DOHH2 (cell line): ENCODE measurements around the gene C5.

Experiments
- H3F3A ChIP-seq: fragments of 200-600 bp; sonication (generic), shearing (Covaris generic); 2 replicates; pipeline ENCODE4 v1.6.0; 2016; ENCODE audit warnings: antibody characterized with exemption, mild to moderate bottlenecking; ENCODE audit not compliant: control insufficient read depth, insufficient read depth
- H3K27ac ChIP-seq: fragments of 200-600 bp; sonication (generic); 2 replicates; pipeline ENCODE4 v1.5.1; 2014; ENCODE audit warnings: low read depth, mild to moderate bottlenecking, low read length, moderate library complexity
- H3K27me3 ChIP-seq: fragments of 200-600 bp; sonication (generic); 2 replicates; pipeline ENCODE4 v1.6.1; 2014; ENCODE audit warnings: mild to moderate bottlenecking, low read length, mixed read lengths; ENCODE audit not compliant: control insufficient read depth
- H3K36me3 ChIP-seq: fragments of 200-600 bp; sonication (generic); 2 replicates; pipeline ENCODE4 v1.6.1; 2014; ENCODE audit warnings: mild to moderate bottlenecking, low read length, moderate library complexity, mixed read lengths; ENCODE audit not compliant: control insufficient read depth
- H3K4me1 ChIP-seq: fragments of 200-600 bp; sonication (generic); 2 replicates; pipeline ENCODE4 v1.6.1; 2014; ENCODE audit warnings: mild to moderate bottlenecking, low read length, mixed read lengths; ENCODE audit not compliant: control insufficient read depth
- H3K4me2 ChIP-seq: fragments of 200-600 bp; sonication (generic); 2 replicates; pipeline ENCODE4 v1.6.0; 2014; ENCODE audit warnings: mild to moderate bottlenecking, low read length, moderate library complexity
- H3K4me3 ChIP-seq: fragments of 200-600 bp; sonication (generic); 2 replicates; pipeline ENCODE4 v1.5.1; 2014; ENCODE audit warnings: mild to moderate bottlenecking, low read length, mixed read lengths
- H3K79me2 ChIP-seq: fragments of 200-600 bp; sonication (generic); 2 replicates; pipeline ENCODE4 v1.6.1; 2014; ENCODE audit warnings: mild to moderate bottlenecking, low read length, mixed read lengths; ENCODE audit not compliant: control insufficient read depth
- H3K9me2 ChIP-seq: fragments of 200-600 bp; sonication (generic); replicated peaks from 2 replicates; pipeline ENCODE4 v1.6.1; 2014; ENCODE audit warnings: mild to moderate bottlenecking, low read length, mixed read lengths; ENCODE audit not compliant: control insufficient read depth
- H3K9me3 ChIP-seq: fragments of 200-600 bp; sonication (generic); 2 replicates; pipeline ENCODE4 v1.6.1; 2014; ENCODE audit warnings: antibody characterized with exemption, low read length, mixed read lengths; ENCODE audit not compliant: control insufficient read depth, insufficient read depth
- H4K20me1 ChIP-seq: fragments of 200-600 bp; sonication (generic); 2 replicates; pipeline ENCODE4 v1.6.0; 2014; ENCODE audit warnings: low read depth, mild to moderate bottlenecking, antibody characterized with exemption, low read length, moderate library complexity; ENCODE audit not compliant: control insufficient read depth, insufficient read depth
- CTCF ChIP-seq: fragments of 200-600 bp; sonication (generic); IDR thresholded peaks from one replicate; pipeline ENCODE4 v1.5.1; 2014; ENCODE audit warnings: antibody characterized with exemption, mild to moderate bottlenecking, low read depth, low read length; ENCODE audit not compliant: poor library complexity, severe bottlenecking
- EZH2phosphoT487 ChIP-seq: fragments of 200-600 bp; sonication (generic); IDR thresholded peaks from 2 replicates; pipeline ENCODE4 v1.6.1; 2017; ENCODE audit warnings: borderline replicate concordance, mild to moderate bottlenecking, antibody characterized with exemption, low read length, moderate library complexity, mixed read lengths

The C5 gene

GRCh38 chr9:121019273-121019672 lies 30.8 kb downstream of the C5 start:
- Histone ChIP-seq H3F3A (no peaks in the 10 kb centered on the region), H3K9me2 (no peaks in the 10 kb centered on the region), H3K4me1 (peaks cover 10% of the 10 kb centered on the region), H3K4me3 (no peak overlapping the region), H3K79me2 (no peaks in the 10 kb centered on the region), H3K4me2 (no peak overlapping the region), H3K27me3 (no peaks in the 10 kb centered on the region), H3K9me3 (no peaks in the 10 kb centered on the region), H3K36me3 (no peaks in the 10 kb centered on the region), H3K27ac (no peak overlapping the region), H4K20me1 (no peaks in the 10 kb centered on the region)
- TF ChIP-seq EZH2phosphoT487 = no peak

- Histone ChIP-seq H3K9me2 (no peaks in the 10 kb centered on the region), H3K27ac (no peak overlapping the region), H3F3A (no peaks in the 10 kb centered on the region), H4K20me1 (no peaks in the 10 kb centered on the region), H3K36me3 (no peaks in the 10 kb centered on the region), H3K4me2 (no peak overlapping the region), H3K79me2 (no peaks in the 10 kb centered on the region), H3K27me3 (no peaks in the 10 kb centered on the region), H3K4me3 (no peak overlapping the region), H3K9me3 (no peaks in the 10 kb centered on the region), H3K4me1 (no peaks in the 10 kb centered on the region)
- TF ChIP-seq EZH2phosphoT487 (no peak), CTCF (no peak)
These were observed 36.2 kb downstream of the C5 start for GRCh38 chr9:121013911-121014310.

- no peak overlapping the region for H3K4me2 ChIP-seq
- H3K9me2 ChIP-seq = no peaks in the 10 kb centered on the region
- no peaks in the 10 kb centered on the region for H3K27me3 ChIP-seq
- no peak for TF ChIP-seq CTCF
- no peak for TF ChIP-seq EZH2phosphoT487
- no peaks in the 10 kb centered on the region for H3K4me1 ChIP-seq
- no peaks in the 10 kb centered on the region for H4K20me1 ChIP-seq
- no peaks in the 10 kb centered on the region for H3F3A ChIP-seq
- H3K9me3 ChIP-seq = no peaks in the 10 kb centered on the region
- H3K4me3 ChIP-seq = no peak overlapping the region
- no peak overlapping the region for H3K27ac ChIP-seq
- H3K79me2 ChIP-seq = no peaks in the 10 kb centered on the region
- no peaks in the 10 kb centered on the region for H3K36me3 ChIP-seq
These were observed 40.4 kb downstream of the C5 start for GRCh38 chr9:121009650-121010049.

- Histone ChIP-seq H3K9me3 (no peaks in the 10 kb centered on the region), H3K4me1 (no peaks in the 10 kb centered on the region), H3F3A (peaks cover 7% of the 10 kb centered on the region; the same call in 1 of the 2 replicates), H3K4me2 (no peak overlapping the region), H3K9me2 (no peaks in the 10 kb centered on the region), H3K27me3 (no peaks in the 10 kb centered on the region), H4K20me1 (no peaks in the 10 kb centered on the region), H3K36me3 (no peaks in the 10 kb centered on the region), H3K27ac (no peak overlapping the region), H3K4me3 (no peak overlapping the region), H3K79me2 (no peaks in the 10 kb centered on the region)
- TF ChIP-seq CTCF (no peak), EZH2phosphoT487 (no peak)
These were observed 50.8 kb downstream of the C5 start for GRCh38 chr9:120999317-120999716.
